OCI-LY3 (cell line): ENCODE results near the gene ANGPTL4.

ENCODE experiments used
- CTCF ChIP-seq: fragments of 200-600, 300-600 bp; sonication (generic); IDR thresholded peaks from 2 replicates; pipeline ENCODE4 v1.5.1; 2014; ENCODE audit warnings: antibody characterized with exemption, low read length, low read depth
- EZH2phosphoT487 ChIP-seq: fragments of 200-600 bp; shearing (Covaris generic); IDR thresholded peaks from 2 replicates; pipeline ENCODE4 v1.6.1; 2018; ENCODE audit warnings: antibody characterized with exemption, mixed run types, low read depth

GRCh38 chr19:8316351-8317125 lies 47.4 kb upstream of the ANGPTL4 start:
- TF ChIP-seq CTCF (no peak), EZH2phosphoT487 (no peak)
